Measurements from ENCODE around the gene CATSPERE.

DNA sequence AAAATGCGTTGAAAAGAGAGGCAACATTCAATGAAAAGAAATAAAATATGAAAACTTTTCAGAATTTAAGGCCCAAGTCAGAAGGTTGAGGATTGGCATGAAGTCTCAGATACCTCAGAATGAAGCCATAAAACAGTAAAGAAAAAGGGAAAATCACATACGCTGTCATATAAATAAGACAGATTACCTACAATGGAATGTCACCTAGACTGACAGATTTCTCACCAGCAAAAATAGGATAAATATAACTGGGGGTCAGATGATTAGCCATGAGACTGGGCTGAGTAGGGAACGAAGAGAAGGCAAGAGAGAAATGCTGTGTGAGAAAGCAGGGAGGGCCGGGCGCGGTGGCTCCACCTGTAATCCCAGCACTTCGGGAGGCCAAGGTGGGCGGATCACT is 140.3 kb downstream of the CATSPERE start:
- TF ChIP-seq MLX (CRISPR knock-in tag; conservative IDR thresholded peaks at IDR 0.05) (no peak), SRSF9 (IDR thresholded peaks at IDR 0.05; ENCODE audit: borderline replicate concordance, low read depth, low read length) (no peak)
